Parathyroid adenoma (tissue), 2 donors: Measurements from ENCODE around the gene CHMP6.

Experiments
- H2AFZ ChIP-seq: fragments of 300-600 bp; sonication (generic); one replicate; pipeline ENCODE4 v1.7.0; 2017; ENCODE audit warnings: antibody characterized with exemption, mild to moderate bottlenecking
- H3K27ac ChIP-seq: fragments of 300-600 bp; sonication (generic); one replicate; pipeline ENCODE4 v1.7.0; 2017
- H3K27me3 ChIP-seq: fragments of 300-600 bp; sonication (generic); one replicate; pipeline ENCODE4 v1.7.0; 2017; ENCODE audit warnings: low read length; ENCODE audit not compliant: control insufficient read depth, insufficient read depth
- H3K36me3 ChIP-seq: fragments of 300-600 bp; sonication (generic); one replicate; pipeline ENCODE4 v1.7.0; 2017; ENCODE audit warnings: low read length; ENCODE audit not compliant: control insufficient read depth, insufficient read depth
- H3K4me1 ChIP-seq: fragments of 300-600 bp; sonication (generic); one replicate; pipeline ENCODE4 v1.7.0; 2017; ENCODE audit warnings: control low read depth
- H3K4me2 ChIP-seq: fragments of 300-600 bp; sonication (generic); one replicate; pipeline ENCODE4 v1.7.0; 2017; ENCODE audit warnings: low read length
- H3K4me3 ChIP-seq: fragments of 300-600 bp; sonication (generic); one replicate; pipeline ENCODE4 v1.7.0; 2017; ENCODE audit warnings: low read depth, low read length
- H3K79me2 ChIP-seq: fragments of 300-600 bp; sonication (generic); one replicate; pipeline ENCODE4 v1.7.0; 2017; ENCODE audit warnings: control low read depth
- H3K9ac ChIP-seq: fragments of 300-600 bp; sonication (generic); one replicate; pipeline ENCODE4 v1.7.0; 2017; ENCODE audit warnings: mild to moderate bottlenecking
- H3K9me3 ChIP-seq: fragments of 300-600 bp; sonication (generic); one replicate; pipeline ENCODE4 v1.7.0; 2017; ENCODE audit warnings: low read length; ENCODE audit not compliant: control insufficient read depth
- TF ChIP-seq, protein P1 (sequence below): fragments of 300-600 bp; sonication (generic); IDR thresholded peaks from one replicate; pipeline ENCODE4 v1.7.0; 2017; ENCODE audit warnings: antibody characterized with exemption, mild to moderate bottlenecking
- donor health status: primary hyperparathyroidism.

CHMP6 gene

DNA sequence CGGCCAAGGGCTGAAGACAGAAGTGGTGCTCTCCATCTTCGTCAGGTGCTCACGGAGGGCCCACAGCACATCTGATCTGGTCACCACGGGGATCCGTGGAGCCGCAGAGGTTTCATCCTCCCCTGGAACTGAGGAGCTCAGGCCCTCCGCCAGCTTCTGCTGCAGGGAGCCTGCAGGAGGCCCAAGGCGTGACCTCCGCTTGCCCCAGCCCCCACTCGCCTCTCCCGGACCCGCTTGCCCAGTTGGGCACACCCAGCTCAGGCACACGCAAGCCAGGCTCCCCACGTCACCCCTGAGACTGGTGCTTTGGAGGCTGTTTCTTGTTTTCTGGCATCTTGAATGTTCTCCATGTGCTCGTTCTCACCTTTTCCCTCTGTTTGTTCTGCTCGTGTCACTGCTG, 39.4 kb upstream of the CHMP6 start:
- H3K4me3 ChIP-seq, result no peak overlapping the region
- no peak overlapping the region for H3K9ac ChIP-seq
- no peaks in the 10 kb centered on the region for H3K36me3 ChIP-seq
- H3K4me1 ChIP-seq, result no peaks in the 10 kb centered on the region
- H3K27me3 ChIP-seq, result no peaks in the 10 kb centered on the region
- no peaks in the 10 kb centered on the region for H3K79me2 ChIP-seq
- no peaks in the 10 kb centered on the region for H3K9me3 ChIP-seq
- TF ChIP-seq, protein P1, sequence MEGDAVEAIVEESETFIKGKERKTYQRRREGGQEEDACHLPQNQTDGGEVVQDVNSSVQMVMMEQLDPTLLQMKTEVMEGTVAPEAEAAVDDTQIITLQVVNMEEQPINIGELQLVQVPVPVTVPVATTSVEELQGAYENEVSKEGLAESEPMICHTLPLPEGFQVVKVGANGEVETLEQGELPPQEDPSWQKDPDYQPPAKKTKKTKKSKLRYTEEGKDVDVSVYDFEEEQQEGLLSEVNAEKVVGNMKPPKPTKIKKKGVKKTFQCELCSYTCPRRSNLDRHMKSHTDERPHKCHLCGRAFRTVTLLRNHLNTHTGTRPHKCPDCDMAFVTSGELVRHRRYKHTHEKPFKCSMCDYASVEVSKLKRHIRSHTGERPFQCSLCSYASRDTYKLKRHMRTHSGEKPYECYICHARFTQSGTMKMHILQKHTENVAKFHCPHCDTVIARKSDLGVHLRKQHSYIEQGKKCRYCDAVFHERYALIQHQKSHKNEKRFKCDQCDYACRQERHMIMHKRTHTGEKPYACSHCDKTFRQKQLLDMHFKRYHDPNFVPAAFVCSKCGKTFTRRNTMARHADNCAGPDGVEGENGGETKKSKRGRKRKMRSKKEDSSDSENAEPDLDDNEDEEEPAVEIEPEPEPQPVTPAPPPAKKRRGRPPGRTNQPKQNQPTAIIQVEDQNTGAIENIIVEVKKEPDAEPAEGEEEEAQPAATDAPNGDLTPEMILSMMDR, result no peak
- H3K4me2 ChIP-seq, result no peak overlapping the region
- H3K27ac ChIP-seq, result no peak overlapping the region
- no peak overlapping the region for H2AFZ ChIP-seq

DNA sequence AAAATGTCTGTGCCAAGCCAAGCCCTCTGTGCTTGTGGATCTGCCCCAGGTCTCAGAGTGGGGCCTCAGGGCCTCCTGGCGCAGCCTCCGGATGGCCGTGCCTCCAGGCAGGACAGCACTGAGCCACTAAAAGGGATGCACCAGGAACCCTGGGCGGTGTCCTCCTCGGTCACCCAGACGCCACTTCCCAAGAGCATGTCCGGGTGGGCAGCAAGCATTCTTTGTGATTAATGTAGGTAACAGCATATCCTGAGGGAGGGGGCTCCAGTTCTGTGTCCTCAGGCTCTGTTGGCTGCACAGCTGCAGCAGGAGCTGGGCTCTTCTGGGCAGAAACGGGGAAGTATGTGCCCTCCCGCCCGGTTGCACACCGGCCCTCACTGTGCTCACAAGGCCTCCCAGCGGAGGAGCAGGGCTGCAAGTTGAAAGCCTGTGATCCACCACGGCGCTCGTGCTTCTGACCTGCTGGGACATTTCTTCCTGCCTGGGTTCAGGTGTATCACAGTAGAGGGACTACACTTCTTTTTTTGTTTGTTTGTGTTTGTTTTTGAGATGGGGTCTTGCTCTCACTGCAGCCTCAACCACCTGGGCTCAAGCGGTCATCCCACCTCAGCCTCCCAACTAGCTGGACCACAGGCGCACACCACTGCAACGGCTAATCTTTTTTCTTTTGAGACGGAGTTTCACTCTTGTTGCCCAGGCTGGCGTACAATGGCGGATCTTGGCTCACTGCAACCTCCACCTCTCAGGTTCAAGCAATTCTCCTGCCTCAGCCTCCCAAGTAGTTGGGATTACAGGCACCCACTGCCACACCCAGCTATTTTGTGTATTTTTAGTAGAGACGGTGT, 37.9 kb upstream of the CHMP6 start:
- Histone ChIP-seq H3K4me1 (no peaks in the 10 kb centered on the region), H3K79me2 (no peaks in the 10 kb centered on the region), H3K36me3 (no peaks in the 10 kb centered on the region), H3K4me3 (no peak overlapping the region), H3K4me2 (no peak overlapping the region), H2AFZ (no peak overlapping the region), H3K27me3 (no peaks in the 10 kb centered on the region), H3K9me3 (no peaks in the 10 kb centered on the region), H3K27ac (no peak overlapping the region), H3K9ac (no peak overlapping the region)
- TF ChIP-seq, protein P1, result no peak

DNA sequence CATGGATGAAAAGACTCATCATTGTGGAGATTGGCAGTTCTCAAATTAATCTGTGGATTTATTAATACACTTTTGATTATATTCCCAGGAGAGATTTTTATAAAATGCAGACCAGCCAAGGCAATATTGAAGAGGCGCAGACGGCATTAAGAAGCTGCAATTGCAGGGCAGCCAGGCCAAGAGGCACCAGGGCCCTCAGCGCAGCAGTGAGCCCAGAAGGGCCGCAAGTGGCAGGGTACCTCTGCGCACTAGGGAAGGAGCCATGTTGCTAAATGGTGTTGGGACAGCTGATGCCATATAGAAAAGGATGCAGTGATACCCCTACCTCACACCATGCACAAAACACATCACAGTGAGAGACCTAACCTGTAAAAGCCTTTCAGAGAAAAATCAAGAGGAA, 36.6 kb upstream of the CHMP6 start:
- Histone ChIP-seq H3K4me1 (no peaks in the 10 kb centered on the region), H3K36me3 (no peaks in the 10 kb centered on the region), H3K4me2 (no peak overlapping the region), H3K27ac (no peak overlapping the region), H3K9ac (no peak overlapping the region), H3K79me2 (no peaks in the 10 kb centered on the region), H3K4me3 (no peak overlapping the region), H3K9me3 (no peaks in the 10 kb centered on the region), H3K27me3 (no peaks in the 10 kb centered on the region), H2AFZ (no peak overlapping the region)
- TF ChIP-seq, protein P1, result no peak

DNA sequence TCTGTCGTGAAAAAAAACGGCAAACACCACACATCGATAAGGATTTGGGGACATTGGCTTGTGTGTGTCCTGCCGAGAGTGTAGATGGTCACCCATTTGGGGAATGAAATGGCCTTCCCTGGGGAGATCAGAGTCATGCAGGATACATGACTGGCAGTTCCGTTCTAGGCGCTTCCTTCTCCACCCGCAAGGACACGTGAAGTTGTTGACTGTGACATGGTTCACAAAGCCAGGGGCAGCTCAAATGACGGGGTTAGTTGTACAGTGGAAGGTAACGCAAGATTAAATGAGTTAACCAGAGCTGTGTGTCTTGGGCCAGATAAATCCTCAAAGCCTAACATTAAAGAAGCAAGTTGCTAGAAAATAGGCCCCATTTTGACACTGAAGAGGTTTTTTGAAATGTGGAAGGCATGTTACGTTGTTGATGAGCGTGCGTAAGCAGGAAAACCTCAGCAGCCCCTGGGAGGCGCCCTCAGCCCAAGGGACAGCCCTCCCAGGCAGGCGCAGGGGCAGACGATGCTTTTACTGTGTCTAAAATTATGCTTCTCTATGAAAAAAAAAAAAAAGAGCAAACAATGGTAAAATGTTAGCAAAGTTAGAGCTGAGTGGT, 35.9 kb upstream of the CHMP6 start:
- no peaks in the 10 kb centered on the region for H3K27me3 ChIP-seq
- H3K9me3 ChIP-seq, result no peaks in the 10 kb centered on the region
- TF ChIP-seq, protein P1, result no peak
- H3K36me3 ChIP-seq, result no peaks in the 10 kb centered on the region
- H3K79me2 ChIP-seq, result no peaks in the 10 kb centered on the region
- H3K27ac ChIP-seq, result no peak overlapping the region
- H2AFZ ChIP-seq, result no peak overlapping the region
- H3K4me1 ChIP-seq, result no peaks in the 10 kb centered on the region
- H3K9ac ChIP-seq, result no peak overlapping the region
- H3K4me2 ChIP-seq, result no peak overlapping the region
- H3K4me3 ChIP-seq, result no peak overlapping the region
